GM20431 (cell line): ENCODE results near the gene PTPN13.

Experiments used
- in situ Hi-C: fragments of 300-500 bp; cut with MseI, MboI; formaldehyde crosslinking; loops from one replicate; pipeline ENCODE4 v1.15.0; 2020; ENCODE audit warnings: low sequenced_read_pairs; ENCODE audit not compliant: unreplicated experiment

The PTPN13 gene

DNA sequence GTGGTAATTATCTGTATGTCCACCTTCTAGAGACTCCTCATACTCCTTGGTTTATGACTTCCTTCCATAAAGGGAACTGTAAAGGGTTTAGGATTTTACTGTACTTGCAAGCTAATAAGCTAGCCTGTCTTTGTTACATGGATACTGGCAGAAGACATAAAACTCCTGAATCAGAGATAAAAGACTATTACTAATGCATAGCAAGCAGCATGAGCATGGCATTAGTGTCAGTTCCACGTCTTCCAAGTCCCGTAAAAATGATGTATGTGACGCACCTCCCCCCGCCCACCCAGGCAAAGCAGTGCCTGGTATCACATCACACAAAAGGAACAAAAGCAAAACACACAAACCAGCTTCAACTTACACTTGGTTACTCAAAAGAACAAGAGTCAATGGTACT, 184.1 kb downstream of the PTPN13 start:
- in situ Hi-C loops, result no loop called here

DNA sequence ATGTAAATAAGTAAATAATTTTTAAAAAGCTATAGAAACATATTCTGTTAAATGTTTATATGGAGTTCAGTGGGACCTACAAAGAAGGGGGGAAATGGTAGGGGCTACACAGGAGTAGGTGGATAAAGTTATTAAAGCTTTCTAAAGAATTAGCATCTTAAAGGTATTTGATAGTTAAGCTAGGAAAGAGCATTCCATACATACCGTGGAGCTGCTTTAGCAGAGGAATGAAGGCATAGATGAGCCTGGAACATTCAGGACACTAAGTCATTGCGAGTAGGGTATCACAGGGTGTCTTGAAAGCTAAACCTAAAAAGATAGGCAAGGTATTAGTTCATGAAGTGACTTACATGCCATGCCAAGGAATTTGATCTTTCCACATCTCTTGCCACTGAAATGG, 194.7 kb downstream of the PTPN13 start:
- in situ Hi-C loops, result no loop called here

DNA sequence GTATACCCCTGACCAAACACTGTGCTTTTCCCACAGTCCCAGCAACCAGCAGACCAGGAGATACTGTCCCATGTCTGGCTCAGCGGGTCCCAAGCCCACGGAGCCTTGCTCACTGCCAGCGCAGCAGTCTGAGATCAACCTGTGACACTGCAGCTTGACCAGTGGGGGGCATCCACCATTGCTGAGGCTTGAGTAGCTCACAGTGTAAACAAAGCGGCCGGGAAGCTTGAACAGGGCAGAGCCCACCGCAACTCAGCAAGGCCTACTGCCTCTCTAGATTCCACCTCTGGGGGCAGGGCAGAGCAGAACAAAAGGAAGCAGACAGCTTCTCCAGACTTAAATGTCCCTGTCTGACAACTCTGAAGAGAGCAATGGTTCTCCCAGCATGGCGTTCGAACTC, 197.0 kb downstream of the PTPN13 start:
- in situ Hi-C loops, result no loop called here

DNA sequence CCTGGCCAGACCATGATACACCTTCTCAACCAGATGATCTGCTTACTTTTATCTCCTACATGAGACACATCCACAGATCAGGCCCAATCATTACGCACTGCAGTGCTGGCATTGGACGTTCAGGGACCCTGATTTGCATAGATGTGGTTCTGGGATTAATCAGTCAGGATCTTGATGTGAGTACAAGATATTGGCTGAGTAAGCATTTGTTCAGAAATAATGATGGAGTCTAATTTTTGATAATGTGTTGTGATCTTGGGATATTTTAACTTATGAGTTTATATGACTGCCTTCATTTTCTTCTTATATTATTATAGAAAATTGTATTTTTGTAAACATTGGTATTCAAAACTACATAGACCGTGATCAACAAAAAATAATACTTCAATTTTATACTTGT, 215.7 kb downstream of the PTPN13 start:
- in situ Hi-C loops, result no loop called here

DNA sequence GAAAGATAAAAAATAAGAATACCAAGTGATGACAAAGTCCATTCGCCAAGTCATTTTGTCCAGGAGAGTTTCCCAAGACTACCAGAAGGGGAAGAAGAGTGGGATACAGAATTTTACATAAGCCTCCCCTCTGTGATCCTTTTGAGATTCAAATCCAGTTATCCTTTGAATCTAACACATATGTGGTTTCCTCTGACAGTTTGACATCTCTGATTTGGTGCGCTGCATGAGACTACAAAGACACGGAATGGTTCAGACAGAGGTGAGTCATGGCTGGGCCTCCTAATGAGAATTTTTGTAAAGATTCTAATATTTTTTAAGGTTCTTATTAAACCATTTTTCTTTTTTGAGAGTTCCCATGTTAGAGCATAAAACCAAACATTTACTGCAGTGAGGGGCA, 216.7 kb downstream of the PTPN13 start:
- in situ Hi-C loops, result no loop called here

DNA sequence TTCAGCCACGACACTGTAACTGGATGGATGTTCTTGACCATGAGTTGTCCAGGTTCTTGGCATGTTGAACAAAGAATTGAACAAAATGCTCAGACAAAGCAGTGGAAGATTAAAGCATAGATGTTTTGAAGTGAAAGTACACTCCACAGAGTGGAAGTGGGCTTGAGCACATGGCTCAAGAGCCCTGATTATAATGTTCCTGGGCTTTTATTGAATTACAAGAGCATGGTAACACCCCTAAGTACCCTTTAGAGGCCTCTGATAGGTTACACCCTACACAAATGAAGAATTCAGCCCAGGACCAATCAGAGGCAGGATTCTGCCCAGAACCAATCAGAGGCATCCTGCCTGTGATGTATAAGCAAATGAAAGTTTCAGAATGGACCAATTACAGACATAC, 221.5 kb downstream of the PTPN13 start:
- in situ Hi-C loops, result no loop called here

DNA sequence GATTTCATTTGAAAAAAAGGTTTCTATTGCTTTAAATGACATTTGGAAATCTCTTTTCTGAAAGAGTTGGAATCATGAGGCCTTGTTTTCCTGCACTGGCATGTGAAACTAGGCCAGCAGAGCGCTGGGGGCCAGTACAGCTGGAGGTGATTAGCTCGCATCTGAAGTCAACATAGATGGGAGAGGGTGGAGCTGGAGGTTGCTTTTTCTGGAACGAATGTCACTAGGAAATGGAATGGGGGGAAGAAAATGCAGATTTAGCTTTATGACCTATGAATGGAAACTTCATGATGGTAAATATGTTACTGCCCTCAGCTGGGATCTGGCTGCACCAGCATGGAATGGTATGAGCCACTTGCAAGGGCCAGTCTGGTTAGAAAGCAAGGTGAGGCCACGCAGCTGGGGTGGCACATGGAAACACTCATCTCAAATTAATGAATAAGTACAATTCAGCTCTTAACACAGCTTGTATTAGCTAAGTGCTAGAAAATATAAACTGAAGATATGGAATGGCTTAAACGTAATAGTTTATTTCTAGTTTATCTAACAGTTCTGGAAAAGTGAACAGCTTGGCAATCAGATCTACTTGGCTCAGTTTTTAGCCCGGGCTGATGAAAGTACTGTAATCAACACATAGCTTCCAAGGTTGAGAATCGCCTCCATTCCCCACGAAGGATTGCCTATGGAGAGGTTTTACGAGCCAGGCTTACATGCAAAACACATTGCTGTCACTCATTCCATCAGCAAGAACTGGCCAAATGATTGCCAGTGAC, 222.6 kb downstream of the PTPN13 start:
- in situ Hi-C loops, result no loop called here

DNA sequence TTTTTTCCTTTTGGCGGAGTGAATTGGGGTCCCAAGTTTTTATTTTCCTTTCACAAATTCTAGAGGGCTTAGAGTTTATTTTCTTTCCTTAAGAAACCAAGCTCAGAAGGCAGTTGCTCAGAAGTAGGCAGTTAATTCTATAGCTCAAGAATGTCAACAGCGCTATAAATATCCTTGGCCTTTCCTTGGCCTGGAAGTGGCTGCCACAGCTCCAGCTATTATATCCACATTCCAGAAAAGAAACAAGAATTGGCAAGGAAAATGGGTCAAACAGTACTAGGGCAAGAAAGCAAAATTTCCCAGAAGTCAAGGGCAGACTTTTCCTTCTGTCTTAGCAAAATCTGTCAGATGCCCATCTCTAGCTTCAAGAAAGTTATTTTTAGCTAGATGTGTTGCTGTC, 224.1 kb downstream of the PTPN13 start:
- in situ Hi-C loops, result no loop called here

DNA sequence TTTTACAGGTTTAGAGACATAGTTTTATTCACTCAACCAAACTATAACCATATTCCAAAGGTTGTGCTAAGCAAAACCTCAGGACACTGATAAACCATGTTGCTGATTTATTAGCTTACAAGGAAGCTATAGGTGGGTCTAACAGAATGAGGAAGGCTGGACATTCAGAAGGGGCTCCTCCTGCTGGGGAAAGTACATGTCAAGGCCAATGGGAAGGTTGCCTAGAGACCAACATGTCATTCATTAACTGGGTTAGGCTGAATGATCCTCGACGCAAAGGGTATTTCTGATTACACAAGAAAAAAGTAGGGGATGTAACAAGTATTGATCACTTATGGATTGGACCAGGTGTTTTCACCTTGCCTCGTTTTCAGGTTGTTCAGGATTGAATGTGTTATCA, 224.7 kb downstream of the PTPN13 start:
- in situ Hi-C loops, result no loop called here

DNA sequence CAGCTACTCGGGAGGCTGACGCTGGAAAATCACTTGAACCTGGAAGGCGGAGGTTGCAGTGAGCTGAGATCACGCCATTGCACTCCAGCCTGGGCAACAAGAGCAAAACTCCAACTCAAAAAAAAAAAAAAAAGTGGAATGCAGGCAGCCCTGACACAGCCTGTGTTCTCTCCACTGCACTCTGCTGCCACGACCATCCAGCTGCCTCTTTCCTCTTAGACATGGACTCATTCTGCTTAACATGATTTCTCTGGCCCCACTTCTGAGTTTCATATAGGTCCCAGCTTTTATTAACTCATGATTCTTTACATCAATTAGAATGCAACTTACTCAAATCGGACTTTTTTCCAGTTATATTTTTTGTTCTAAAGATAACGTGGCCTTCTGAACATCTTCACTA, 225.4 kb downstream of the PTPN13 start:
- in situ Hi-C loops, result no loop called here

DNA sequence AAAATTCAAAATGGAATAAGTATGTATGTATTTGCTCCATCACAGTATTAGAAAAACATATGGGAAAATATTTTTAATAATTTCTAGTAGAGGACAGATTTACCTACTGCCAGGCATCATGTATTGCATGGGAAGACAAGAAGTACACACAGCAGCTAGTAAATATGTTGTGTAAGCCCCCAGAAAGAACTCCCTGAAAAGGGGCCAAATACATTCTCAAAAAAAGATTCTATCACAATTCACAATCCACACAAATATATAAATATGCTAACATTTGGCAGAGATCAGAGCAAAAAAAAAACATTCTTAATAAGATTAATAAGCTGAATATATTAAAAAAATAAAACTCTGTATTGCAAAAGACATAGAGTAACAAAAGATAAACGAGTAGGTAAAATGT, 227.0 kb downstream of the PTPN13 start:
- in situ Hi-C loops, result no loop called here

DNA sequence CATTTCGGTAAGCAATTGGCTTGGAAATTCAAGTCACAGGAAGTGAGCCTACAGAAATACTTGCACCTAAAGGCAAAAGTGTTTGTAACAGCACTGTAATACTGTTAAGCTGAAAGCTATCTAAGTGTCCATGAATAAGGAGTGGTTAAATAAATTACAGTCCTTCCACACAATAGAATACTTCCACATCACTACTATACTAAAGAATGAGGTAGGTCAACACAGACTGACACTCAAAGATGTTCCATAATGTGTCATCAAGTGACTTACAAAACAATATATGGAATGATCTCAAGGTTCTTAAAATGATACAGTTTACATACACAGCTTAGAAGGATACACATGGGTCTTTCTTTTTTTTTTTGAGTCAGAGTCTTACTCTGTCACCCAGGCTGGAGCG, 228.0 kb downstream of the PTPN13 start:
- in situ Hi-C loops, result no loop called here

DNA sequence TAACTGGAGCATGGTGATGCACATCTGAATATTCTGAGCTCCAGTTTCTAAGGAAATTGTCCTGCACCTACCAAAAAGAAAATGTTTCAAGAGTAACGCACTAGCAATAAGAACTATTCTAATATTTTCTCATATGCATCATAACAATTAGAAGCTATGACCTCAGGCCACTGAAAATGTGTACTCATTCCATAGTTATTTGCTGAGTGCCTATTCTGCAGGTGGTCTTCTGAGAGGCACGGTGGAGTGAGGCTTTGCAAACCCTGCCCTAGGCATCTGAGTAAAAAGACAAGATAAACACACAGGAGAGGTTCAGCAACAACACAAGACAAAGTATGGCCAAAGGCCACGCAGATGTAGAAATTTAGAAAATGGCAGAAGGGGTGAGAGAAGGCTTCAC, 231.4 kb downstream of the PTPN13 start:
- in situ Hi-C loops, result no loop called here

DNA sequence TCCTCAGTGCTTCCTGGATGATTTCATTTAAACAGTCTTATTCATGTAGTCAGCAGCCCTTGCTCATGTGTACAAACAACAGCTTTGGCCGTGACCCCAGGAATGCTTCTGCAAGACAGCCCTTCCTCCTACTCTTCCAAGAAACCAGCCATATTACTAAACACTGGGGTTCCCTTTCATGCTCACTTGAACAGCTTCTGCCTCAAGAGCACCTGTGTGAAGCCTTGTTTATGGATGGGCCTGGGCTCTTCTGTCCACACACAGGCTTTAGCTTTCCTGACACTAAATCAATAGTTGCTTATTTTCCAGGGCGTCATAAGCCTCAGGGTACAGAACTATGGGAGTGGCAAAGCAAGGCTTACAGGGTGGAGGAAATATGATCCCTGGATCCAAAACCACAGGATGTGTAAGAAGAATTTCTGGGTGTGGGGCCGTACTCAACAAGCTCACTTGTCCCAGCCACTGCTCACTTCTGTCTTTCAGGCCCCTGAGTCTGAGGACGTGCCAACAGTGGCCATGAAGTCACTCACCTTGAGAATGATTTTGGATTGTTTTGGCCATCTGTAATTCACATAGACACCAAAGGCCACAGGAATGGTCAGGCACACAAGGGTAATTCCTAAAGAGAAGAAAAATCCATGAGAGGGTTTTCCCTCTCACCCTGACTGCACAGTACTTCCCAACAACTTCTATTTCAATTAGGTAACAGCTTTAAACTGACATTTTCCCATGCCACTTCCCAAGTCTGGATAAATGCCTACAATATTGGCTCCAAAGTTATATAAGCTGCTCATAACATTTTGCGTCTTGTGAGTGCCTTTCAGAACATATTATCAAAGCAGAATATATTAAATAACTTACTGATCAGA, 237.4 kb downstream of the PTPN13 start:
- in situ Hi-C loops, result no loop called here

DNA sequence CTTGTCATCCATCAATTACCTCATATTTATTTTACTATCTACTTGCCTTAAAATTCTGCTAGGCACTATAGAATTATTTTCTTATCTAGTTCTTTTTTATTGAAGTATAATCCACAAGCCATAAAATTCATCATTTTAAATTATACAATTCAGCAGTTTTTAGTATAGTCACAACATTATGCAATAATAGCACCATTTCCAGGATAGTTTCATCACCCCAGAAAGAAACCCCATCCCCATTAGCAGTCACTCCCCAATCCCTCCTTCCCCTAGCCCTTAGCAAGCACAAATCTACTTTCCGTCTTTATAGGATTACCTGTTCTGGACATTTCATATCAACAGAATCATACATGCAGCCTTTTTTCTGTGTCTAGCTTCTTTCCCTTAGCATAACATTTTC, 239.5 kb downstream of the PTPN13 start:
- in situ Hi-C loops, result no loop called here

DNA sequence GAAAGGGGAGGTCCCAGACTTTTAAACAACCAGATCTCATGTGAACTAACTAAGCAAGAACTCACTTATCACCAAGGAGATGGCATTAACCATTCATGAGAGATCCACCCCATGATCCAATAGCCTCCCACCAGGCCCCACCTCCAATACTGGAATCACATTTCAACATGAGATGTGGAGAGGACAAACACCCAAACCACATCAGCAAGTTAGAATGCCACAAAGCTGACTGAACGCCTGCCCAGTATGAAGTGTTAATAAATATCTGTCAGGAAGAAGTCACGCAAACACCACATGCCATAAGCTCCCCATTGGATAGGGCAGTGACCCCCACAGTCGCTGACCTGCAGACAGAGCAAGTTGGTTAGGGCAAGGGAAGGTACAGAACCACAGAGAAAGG, 240.8 kb downstream of the PTPN13 start:
- in situ Hi-C loops, result no loop called here

DNA sequence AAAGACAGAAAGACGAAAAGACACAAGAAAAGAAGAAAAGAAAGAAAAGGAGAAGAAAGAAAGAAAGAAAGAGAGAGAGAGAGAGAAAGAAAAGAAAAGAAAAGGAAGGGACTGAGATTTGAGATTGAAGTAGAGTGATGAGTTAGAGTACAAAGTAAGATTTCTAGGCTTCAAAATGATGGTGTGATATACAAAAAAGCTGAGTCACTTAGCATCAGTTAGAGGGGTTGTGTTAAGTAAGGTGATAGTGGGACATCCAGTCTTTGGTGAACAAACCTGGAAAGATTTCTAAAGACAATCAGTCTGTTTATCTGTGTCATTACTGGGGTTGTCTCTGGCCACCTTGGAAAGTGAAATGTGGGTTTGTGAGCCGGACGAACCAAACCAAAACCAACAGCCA, 241.6 kb downstream of the PTPN13 start:
- in situ Hi-C loops, result no loop called here

DNA sequence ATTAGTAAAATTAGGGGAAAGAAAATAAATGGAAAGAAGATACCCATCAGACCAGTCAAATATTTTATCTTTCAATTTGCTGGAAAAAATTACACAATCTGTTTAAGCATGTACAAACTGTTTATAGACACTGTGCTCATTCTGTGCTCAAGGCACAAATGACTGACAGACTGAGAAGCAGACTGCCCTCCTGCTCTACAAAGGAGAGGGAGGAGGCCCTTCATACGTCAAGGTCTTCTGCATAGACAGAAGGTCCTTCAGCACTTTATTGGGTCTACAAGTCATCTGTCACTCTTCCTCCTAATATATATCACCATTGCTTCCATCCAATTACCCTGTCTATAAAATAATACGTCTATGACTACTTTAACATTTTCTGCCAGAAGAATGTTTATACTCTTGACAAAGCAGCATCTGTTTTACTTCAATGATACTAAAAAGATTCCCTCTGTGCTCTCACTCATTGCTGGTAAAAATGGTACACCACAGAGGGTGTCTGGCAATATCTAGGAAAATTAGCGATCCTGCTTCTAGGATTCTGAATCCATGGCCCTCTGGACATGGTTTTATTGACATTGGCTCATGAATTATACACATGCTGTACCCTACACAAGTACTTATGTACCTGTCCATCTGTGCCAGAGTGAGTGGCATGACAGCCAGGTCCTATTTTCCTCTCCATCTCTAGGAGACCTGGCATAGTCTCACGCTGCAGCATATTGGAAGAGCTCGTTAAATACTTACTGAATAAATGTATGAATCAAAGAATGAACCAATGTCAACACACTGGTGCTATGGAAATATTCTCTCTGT, 243.8 kb downstream of the PTPN13 start:
- in situ Hi-C loops, result no loop called here

DNA sequence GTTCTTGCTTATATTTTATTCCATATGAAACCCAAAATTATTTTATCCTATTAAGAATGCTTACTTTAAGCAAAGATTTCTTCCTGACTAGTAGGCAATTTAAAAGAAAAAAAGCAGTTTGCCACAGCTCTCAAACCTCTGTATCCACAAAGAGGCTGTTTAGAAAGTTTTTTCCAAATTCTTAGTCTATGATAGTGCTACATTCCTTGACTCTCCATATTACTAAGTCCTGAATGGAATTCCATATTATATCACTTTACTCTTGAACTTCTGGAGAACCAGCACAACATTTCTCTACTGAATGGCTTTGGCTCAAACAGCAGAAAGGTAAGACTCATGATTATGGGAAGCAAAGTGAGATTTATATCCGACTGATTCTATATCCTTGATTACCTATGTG, 246.7 kb downstream of the PTPN13 start:
- in situ Hi-C loops, result no loop called here

DNA sequence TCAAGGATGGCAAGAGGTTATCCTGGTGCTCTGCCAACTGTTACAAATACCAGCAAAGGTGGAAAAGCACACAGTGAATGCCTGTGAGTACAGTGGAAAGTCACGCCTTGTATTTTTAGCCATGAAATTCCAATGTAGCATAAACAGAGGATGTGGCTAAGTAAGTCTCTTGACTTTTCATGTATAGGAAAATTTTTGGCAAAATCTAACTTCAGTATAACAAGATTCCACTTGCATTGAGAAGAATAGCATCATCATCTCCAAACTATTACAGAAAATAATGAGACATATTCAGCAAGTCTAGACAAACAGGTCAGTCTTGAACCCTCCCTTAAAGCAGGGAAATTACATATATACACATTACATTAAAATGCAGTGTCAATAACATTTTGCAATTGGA, 247.2 kb downstream of the PTPN13 start:
- in situ Hi-C loops, result no loop called here

DNA sequence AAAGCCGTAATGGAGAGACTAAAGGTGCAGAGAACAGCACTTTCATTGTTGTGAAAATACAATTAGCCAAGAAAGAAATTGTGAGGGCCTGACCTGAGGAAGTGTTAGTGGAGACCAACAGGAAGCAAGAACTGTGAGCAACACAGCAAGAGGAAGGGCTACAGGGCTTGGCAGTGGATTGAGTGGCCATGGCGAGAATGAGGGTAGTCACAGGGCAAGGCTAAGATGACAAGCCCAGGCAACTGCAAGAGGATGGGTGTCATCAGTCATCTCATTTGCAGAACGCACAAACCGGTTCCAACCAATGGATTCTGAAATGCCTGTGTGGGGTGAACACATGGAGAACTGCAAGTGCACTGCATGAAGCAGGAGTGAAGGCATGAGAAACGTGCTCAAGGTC, 251.5 kb downstream of the PTPN13 start:
- in situ Hi-C loops, result no loop called here
